IgD-negative memory B cell (primary cell): Measurements from ENCODE around the gene CLVS2. TPM values are rescaled to one million over a fixed set of nuclear protein-coding genes. Genes with fewer than 3 reads are reported as not detected.

Experiments used
- polyA plus RNA-seq: library from polyadenylated mRNA; unstranded; fragments of 300-500 nt; fragmentation: Illumina TruSeq; gene quantifications from one replicate; pipeline ENCODE4 v1.2.3, GENCODE V29; 2021

The CLVS2 gene
- polyA plus RNA-seq, 1 donor from 2014 or later = not detected

Other genes starting within 250 kb of the CLVS2 start
- not detected for gene FABP7, start 216.5 kb upstream of the CLVS2 start, polyA plus RNA-seq
- 1.4 TPM for gene SMPDL3A, start 207.0 kb upstream of the CLVS2 start, polyA plus RNA-seq